Neural crest cell (in vitro differentiated cells): ENCODE measurements around the gene NR3C1. TPM values are rescaled to one million over a fixed set of nuclear protein-coding genes. Genes with fewer than 3 reads are reported as not detected.

Source experiments
- DNase-seq: peaks from one replicate; pipeline ENCODE4 v3.0.0; 2021; ENCODE audit warnings: low read depth, mixed read lengths, low spot score
- H3K27ac Mint-ChIP-seq: one replicate; pipeline ENCODE4 v1.8.0; 2021; ENCODE audit warnings: mild to moderate bottlenecking, mixed read lengths; ENCODE audit not compliant: unreplicated experiment
- H3K27me3 Mint-ChIP-seq: 2 replicates; pipeline ENCODE4 v1.8.0; 2021; ENCODE audit warnings: low read depth, mild to moderate bottlenecking, mixed read lengths
- H3K36me3 Mint-ChIP-seq: 2 replicates; pipeline ENCODE4 v1.8.0; 2021; ENCODE audit warnings: low read depth, mild to moderate bottlenecking, mixed read lengths
- H3K4me1 Mint-ChIP-seq: 2 replicates; pipeline ENCODE4 v1.8.0; 2021; ENCODE audit warnings: mixed read lengths
- H3K4me3 Mint-ChIP-seq: one replicate; pipeline ENCODE4 v1.8.0; 2021; ENCODE audit warnings: mild to moderate bottlenecking, mixed read lengths
- H3K9me3 Mint-ChIP-seq: 2 replicates; pipeline ENCODE4 v1.8.0; 2021; ENCODE audit warnings: mixed read lengths
- total RNA-seq: library from RNA; stranded (reverse); gene quantifications from 2 replicates; pipeline ENCODE4 v1.2.1, GENCODE V29; 2021
- TF ChIP-seq, protein P1 (sequence below): fragments of 200-600 bp; sonication (generic); conservative IDR thresholded peaks from 2 replicates; pipeline ENCODE4 v1.5.0; 2021; ENCODE audit warnings: antibody characterized with exemption, mild to moderate bottlenecking

The NR3C1 gene
- total RNA-seq, 1 donor from 2014 or later, result 1.8 TPM

DNA sequence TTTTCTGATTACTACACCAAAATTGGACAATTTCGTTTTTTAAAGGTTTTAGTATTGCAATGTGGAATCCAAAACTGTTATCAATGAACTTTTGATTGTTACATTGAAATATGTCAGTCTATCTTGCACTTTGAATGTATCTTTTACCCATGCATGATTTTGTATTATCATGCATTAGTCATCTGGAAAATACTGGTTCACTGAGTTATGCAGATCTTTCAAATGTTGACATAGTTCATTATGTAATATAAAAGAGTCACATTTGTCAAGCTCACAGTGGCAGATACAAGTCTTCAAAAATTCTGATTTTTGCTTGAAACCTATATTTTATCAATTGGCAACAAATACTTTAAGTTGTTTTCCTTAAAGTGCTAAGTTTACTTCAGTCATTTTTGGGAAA lies 85.2 kb downstream of the NR3C1 start:
- no peak for DNase-seq
- Mint-ChIP-seq H3K4me1 (no peaks in the 10 kb centered on the region), H3K4me3 (no peak overlapping the region), H3K27ac (no peak overlapping the region), H3K9me3 (no peaks in the 10 kb centered on the region), H3K36me3 (no peaks in the 10 kb centered on the region), H3K27me3 (no peaks in the 10 kb centered on the region)
- TF ChIP-seq, protein P1, sequence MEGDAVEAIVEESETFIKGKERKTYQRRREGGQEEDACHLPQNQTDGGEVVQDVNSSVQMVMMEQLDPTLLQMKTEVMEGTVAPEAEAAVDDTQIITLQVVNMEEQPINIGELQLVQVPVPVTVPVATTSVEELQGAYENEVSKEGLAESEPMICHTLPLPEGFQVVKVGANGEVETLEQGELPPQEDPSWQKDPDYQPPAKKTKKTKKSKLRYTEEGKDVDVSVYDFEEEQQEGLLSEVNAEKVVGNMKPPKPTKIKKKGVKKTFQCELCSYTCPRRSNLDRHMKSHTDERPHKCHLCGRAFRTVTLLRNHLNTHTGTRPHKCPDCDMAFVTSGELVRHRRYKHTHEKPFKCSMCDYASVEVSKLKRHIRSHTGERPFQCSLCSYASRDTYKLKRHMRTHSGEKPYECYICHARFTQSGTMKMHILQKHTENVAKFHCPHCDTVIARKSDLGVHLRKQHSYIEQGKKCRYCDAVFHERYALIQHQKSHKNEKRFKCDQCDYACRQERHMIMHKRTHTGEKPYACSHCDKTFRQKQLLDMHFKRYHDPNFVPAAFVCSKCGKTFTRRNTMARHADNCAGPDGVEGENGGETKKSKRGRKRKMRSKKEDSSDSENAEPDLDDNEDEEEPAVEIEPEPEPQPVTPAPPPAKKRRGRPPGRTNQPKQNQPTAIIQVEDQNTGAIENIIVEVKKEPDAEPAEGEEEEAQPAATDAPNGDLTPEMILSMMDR, result no peak

DNA sequence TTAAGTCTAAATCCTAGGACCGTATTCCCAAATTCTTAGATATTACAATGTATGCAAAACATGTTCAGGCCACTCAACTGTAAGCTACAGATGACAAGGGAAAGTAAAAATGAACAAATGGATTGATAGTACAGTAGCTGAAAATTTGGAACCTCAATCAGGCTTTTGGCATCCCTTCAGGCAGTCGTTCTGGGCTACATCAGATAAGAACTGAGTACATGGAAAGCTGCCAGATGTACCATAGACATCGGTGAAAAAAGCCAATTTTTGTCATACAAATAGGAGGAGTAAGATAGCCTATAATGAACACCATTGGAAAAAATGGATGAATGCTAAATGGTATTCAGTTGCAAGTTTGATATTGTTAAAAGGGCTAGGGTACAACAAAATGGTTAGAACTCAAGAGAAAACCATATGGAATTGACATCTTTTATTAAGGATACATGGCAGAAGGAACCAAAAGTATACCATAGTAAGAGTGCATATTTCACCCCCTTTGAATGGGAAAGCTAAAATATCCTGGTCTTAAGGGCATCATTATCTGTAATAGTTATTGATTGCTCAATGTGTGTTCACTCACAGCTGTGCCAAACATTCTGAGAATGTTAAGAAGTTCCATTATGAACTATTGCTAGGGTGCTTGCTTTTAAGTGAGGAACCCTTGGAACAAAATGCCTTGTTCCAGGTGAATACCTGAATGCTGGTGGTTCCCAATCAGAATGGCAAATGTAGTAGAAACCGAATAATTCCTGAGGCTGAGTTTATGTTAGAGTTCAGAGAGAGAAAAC lies 86.4 kb downstream of the NR3C1 start:
- no peak for DNase-seq
- no peaks in the 10 kb centered on the region for H3K36me3 Mint-ChIP-seq

DNA sequence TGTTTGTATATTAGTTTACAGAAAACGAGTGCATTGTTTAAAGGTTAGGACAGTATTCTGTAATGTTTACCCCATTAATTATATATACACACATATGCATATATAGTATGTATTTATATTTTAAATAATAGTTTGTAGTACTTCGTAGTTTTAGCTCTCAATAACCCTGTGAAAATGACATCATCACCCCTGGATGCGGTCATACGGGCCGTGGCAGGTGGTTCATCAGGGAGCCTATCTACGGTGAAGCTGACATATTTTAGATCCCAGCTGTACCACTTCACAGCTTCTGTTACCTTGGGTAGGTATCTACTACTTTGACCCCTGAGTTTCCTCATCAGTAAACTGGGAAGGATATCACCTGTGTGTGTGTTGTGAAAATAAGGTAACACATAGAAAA lies 87.1 kb downstream of the NR3C1 start:
- Mint-ChIP-seq H3K9me3 (no peaks in the 10 kb centered on the region), H3K36me3 (no peaks in the 10 kb centered on the region), H3K4me3 (no peak overlapping the region), H3K27ac (no peak overlapping the region), H3K27me3 (no peaks in the 10 kb centered on the region), H3K4me1 (no peaks in the 10 kb centered on the region)
- DNase-seq, result no peak
- TF ChIP-seq, protein P1, result no peak

More for the DNA sequence above, 86.4 kb downstream of the NR3C1 start:
- TF ChIP-seq, protein P1, result no peak
- H3K9me3 Mint-ChIP-seq, result no peaks in the 10 kb centered on the region
- no peak overlapping the region for H3K4me3 Mint-ChIP-seq
- no peaks in the 10 kb centered on the region for H3K4me1 Mint-ChIP-seq
- no peak overlapping the region for H3K27ac Mint-ChIP-seq
- H3K27me3 Mint-ChIP-seq, result no peaks in the 10 kb centered on the region

DNA sequence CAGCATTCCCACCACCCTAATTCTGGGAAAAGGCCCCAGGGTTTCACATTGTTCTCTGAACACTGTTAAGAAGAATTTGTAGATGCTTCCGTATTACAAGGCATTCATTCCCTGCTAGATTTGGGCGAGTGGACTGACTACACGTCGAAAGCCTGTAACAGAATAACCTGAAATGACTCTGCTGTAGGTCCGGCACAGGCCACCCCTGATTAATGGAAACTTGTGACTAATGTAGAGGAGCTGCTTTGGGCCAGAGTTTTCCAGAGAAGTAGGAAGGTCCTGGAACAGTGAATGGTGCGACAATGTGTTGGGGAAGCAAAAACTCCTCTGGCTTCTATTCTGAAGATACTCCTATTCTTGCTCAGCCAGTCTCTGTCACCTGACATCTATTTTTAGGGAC lies 87.6 kb downstream of the NR3C1 start:
- H3K9me3 Mint-ChIP-seq, result no peaks in the 10 kb centered on the region
- H3K4me3 Mint-ChIP-seq, result no peak overlapping the region
- no peaks in the 10 kb centered on the region for H3K36me3 Mint-ChIP-seq
- H3K4me1 Mint-ChIP-seq, result no peaks in the 10 kb centered on the region
- no peak for DNase-seq
- no peak overlapping the region for H3K27ac Mint-ChIP-seq
- TF ChIP-seq, protein P1, result no peak
- H3K27me3 Mint-ChIP-seq, result no peaks in the 10 kb centered on the region

DNA sequence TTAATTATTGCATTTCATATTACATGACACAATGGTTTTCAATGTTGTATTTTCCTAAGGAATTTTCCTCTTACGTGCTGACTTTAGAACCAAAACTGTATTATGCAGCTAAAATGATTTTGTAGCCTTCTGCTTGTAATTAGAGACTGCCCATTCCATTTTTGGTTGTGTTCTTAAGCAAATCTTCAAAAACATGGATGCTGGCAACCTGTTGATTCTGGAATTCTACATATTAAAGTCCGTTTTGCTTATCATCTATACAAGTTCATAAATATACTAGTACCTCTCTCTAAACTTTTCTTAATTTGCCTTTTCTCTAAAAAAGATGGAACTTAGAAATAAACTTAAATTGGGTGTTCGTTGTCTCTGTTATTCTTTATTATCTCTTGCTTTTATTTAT lies 88.3 kb downstream of the NR3C1 start:
- H3K4me1 Mint-ChIP-seq, result no peaks in the 10 kb centered on the region
- TF ChIP-seq, protein P1, result no peak
- H3K27me3 Mint-ChIP-seq, result no peaks in the 10 kb centered on the region
- no peak overlapping the region for H3K4me3 Mint-ChIP-seq
- no peak for DNase-seq
- H3K9me3 Mint-ChIP-seq, result no peaks in the 10 kb centered on the region
- no peak overlapping the region for H3K27ac Mint-ChIP-seq
- no peaks in the 10 kb centered on the region for H3K36me3 Mint-ChIP-seq
